PC-3 (cell line): Measurements from ENCODE around the gene DLG2. TPM values are rescaled to one million over a fixed set of nuclear protein-coding genes. Genes with fewer than 3 reads are reported as not detected.

Experiments used
- ATAC-seq: fragments of 200-7000 bp; cut with Tn5 transposase; 2 replicates; pipeline ENCODE4 v1.9.1; 2020; ENCODE audit warnings: mild to moderate bottlenecking, moderate library complexity
- BruUV-seq: library from RNA; stranded (reverse); fragments of 400-500 nt; replicated peaks from 2 replicates; lab custom pipeline; 2021; lab: Mats Ljungman, UMichigan
- CTCF ChIA-PET: fragments of 300-600 bp; sonication (Branson Sonifier 250); formaldehyde crosslinking; loops from one replicate; lab custom pipeline; 2022; ENCODE audit warnings: antibody characterized with exemption; lab: Charles Lee
- POLR2A ChIA-PET: fragments of 300-600 bp; sonication (Branson Sonifier 250); formaldehyde crosslinking; loops from one replicate; lab custom pipeline; 2022; ENCODE audit warnings: antibody characterized with exemption; ENCODE audit not compliant: unreplicated experiment; lab: Charles Lee
- DNase-seq: peaks from one replicate; pipeline ENCODE4 v3.0.0-alpha.2; 2015
- H2AFZ ChIP-seq: fragments of 300-600 bp; sonication (generic); 2 replicates; pipeline ENCODE4 v1.6.0; 2016; ENCODE audit warnings: antibody characterized with exemption, low read length
- H3F3A ChIP-seq: fragments of 300-600 bp; sonication (generic); one replicate; pipeline ENCODE4 v1.6.0; 2017; ENCODE audit warnings: antibody characterized with exemption, low read length, control low read depth, mild to moderate bottlenecking; ENCODE audit not compliant: unreplicated experiment
- H3K27ac ChIP-seq: fragments of 300-600 bp; sonication (generic); 2 replicates; pipeline ENCODE4 v1.5.1; 2016; ENCODE audit warnings: mild to moderate bottlenecking, low read length
- H3K27me3 ChIP-seq: fragments of 300-600 bp; sonication (generic); 2 replicates; pipeline ENCODE4 v1.6.1; 2016; ENCODE audit warnings: low read length, mixed read lengths
- H3K36me3 ChIP-seq: fragments of 300-600 bp; sonication (generic); 2 replicates; pipeline ENCODE4 v1.6.1; 2016; ENCODE audit warnings: low read depth, mixed run types, low read length, mixed read lengths
- H3K4me1 ChIP-seq: fragments of 300-600 bp; sonication (generic); 2 replicates; pipeline ENCODE4 v1.5.1; 2016; ENCODE audit warnings: low read length; ENCODE audit not compliant: insufficient read depth
- H3K4me2 ChIP-seq: fragments of 300-600 bp; sonication (generic); 2 replicates; pipeline ENCODE4 v1.6.0; 2016; ENCODE audit warnings: low read length
- H3K4me3 ChIP-seq: fragments of 300-600 bp; sonication (generic); 2 replicates; pipeline ENCODE4 v1.5.1; 2016; ENCODE audit warnings: mild to moderate bottlenecking, low read length, mixed read lengths
- H3K79me2 ChIP-seq: fragments of 300-600 bp; sonication (generic); 2 replicates; pipeline ENCODE4 v1.6.1; 2017; ENCODE audit warnings: low read length, mixed read lengths
- H3K9ac ChIP-seq: fragments of 300-600 bp; sonication (generic); 2 replicates; pipeline ENCODE4 v1.6.0; 2016; ENCODE audit warnings: mild to moderate bottlenecking, low read length
- H3K9me2 ChIP-seq: fragments of 300-600 bp; sonication (generic); replicated peaks from 2 replicates; pipeline ENCODE4 v1.6.1; 2016; ENCODE audit warnings: mixed run types, low read length, mixed read lengths
- H3K9me3 ChIP-seq: fragments of 300-600 bp; sonication (generic); 2 replicates; pipeline ENCODE4 v1.6.1; 2016; ENCODE audit warnings: low read length, mixed read lengths
- H4K20me1 ChIP-seq: fragments of 300-600 bp; sonication (generic); 2 replicates; pipeline ENCODE4 v1.6.1; 2016; ENCODE audit warnings: low read length, mixed read lengths
- CTCF ChIP-seq: fragments of 300-600 bp; sonication (generic); conservative IDR thresholded peaks from 2 replicates; pipeline ENCODE4 v1.5.1; 2017; ENCODE audit warnings: antibody characterized with exemption, low read depth, mild to moderate bottlenecking, low read length
- EZH2 ChIP-seq: fragments of 300-600 bp; sonication (generic); IDR thresholded peaks from one replicate; pipeline ENCODE4 v1.6.1; 2017; ENCODE audit warnings: antibody characterized with exemption, mild to moderate bottlenecking, low read length; ENCODE audit not compliant: unreplicated experiment
- EZH2phosphoT487 ChIP-seq: fragments of 300-600 bp; sonication (generic); IDR thresholded peaks from 2 replicates; pipeline ENCODE4 v1.6.1; 2018; ENCODE audit warnings: mild to moderate bottlenecking, antibody characterized with exemption, low read length, borderline replicate concordance
- intact Hi-C: fragments of 100-400 bp; cut with micrococcal nuclease; formaldehyde crosslinking; loops from 2 replicates; pipeline ENCODE4 v1.9.0; 2023
- total RNA-seq: library from RNA; depleted of rRNA; stranded (reverse); fragments of >200 nt; gene quantifications from 2 replicates; pipeline ENCODE4 v1.2.3, GENCODE V29; 2014

Gene DLG2
- total RNA-seq, 1 experiment from 2014 or later: 0.58 TPM

- Histone ChIP-seq H3F3A (no peaks in the 10 kb centered on the region), H3K9ac (no peak overlapping the region), H3K4me3 (no peak overlapping the region), H3K9me3 (no peaks in the 10 kb centered on the region), H3K9me2 (no peaks in the 10 kb centered on the region), H3K27ac (no peak overlapping the region), H3K4me1 (no peaks in the 10 kb centered on the region), H3K79me2 (no peaks in the 10 kb centered on the region), H4K20me1 (no peaks in the 10 kb centered on the region), H2AFZ (no peak overlapping the region), H3K36me3 (no peaks in the 10 kb centered on the region), H3K27me3 (peaks cover 37% of the 10 kb centered on the region), H3K4me2 (no peak overlapping the region)
- CTCF ChIA-PET: no interaction called here
- DNase-seq (no peak), ATAC-seq (no peak)
- BruUV-seq: no TSS peak
- intact Hi-C loops: no loop called here
- no peak for TF ChIP-seq EZH2phosphoT487
- no peak for TF ChIP-seq CTCF
- TF ChIP-seq EZH2: no peak
- POLR2A ChIA-PET: no interaction called here
These were observed 2149.4 kb downstream of the DLG2 start for GRCh38 chr11:83477772-83478171.

- POLR2A ChIA-PET: no interaction called here
- BruUV-seq: no TSS peak
- H3K4me2 ChIP-seq: no peak overlapping the region
- H3K4me1 ChIP-seq: no peaks in the 10 kb centered on the region
- H3K9me2 ChIP-seq: no peaks in the 10 kb centered on the region
- H3K27me3 ChIP-seq: peaks cover 30% of the 10 kb centered on the region
- TF ChIP-seq EZH2phosphoT487 (no peak), CTCF (no peak), EZH2 (no peak)
- H3K4me3 ChIP-seq: no peak overlapping the region
- DNase-seq: no peak
- no peak for ATAC-seq
- CTCF ChIA-PET: no interaction called here
- no peaks in the 10 kb centered on the region for H3K36me3 ChIP-seq
- no peaks in the 10 kb centered on the region for H3K9me3 ChIP-seq
- H3K79me2 ChIP-seq: no peaks in the 10 kb centered on the region
- H3F3A ChIP-seq: no peaks in the 10 kb centered on the region
- no peaks in the 10 kb centered on the region for H4K20me1 ChIP-seq
- intact Hi-C loops: no loop called here
- no peak overlapping the region for H2AFZ ChIP-seq
- H3K27ac ChIP-seq: no peak overlapping the region
- no peak overlapping the region for H3K9ac ChIP-seq
These were observed 2151.4 kb downstream of the DLG2 start for GRCh38 chr11:83475760-83476159.

GRCh38 chr11:83473743-83474142 is 2153.4 kb downstream of the DLG2 start:
- TF ChIP-seq EZH2 (no peak), EZH2phosphoT487 (no peak), CTCF (no peak)
- Histone ChIP-seq H3K4me3 (no peak overlapping the region), H3K9me2 (no peaks in the 10 kb centered on the region), H3K27ac (no peak overlapping the region), H3K9me3 (no peaks in the 10 kb centered on the region), H3K4me2 (no peak overlapping the region), H2AFZ (no peak overlapping the region), H3K4me1 (no peaks in the 10 kb centered on the region), H3K36me3 (no peaks in the 10 kb centered on the region), H3K79me2 (no peaks in the 10 kb centered on the region), H3F3A (no peaks in the 10 kb centered on the region), H3K27me3 (peaks cover 17% of the 10 kb centered on the region; the same call in 1 of the 2 replicates), H3K9ac (no peak overlapping the region), H4K20me1 (no peaks in the 10 kb centered on the region)
- BruUV-seq: no TSS peak
- ChIA-PET CTCF (no interaction called here), POLR2A (no interaction called here)
- intact Hi-C loops: no loop called here
- ATAC-seq (no peak), DNase-seq (no peak)
